NK-92 treated with Interleukin-12 subunit alpha and Interleukin-12 subunit beta, amount 100 ng/mL, for 24 hours (cell line): ENCODE results near the gene PXN.
A peak's percentile ranks its signal among the peaks of the same experiment; 100 is the strongest.

ENCODE experiments used
- DNase-seq: peaks from one replicate; lab custom pipeline; 2025; lab: John Stamatoyannopoulos, UW

The PXN gene

GRCh38 chr12:120265473-120266179, at the start of gene PXN:
PXN (minus strand) TSS chr12:120265730; CDS start chr12:120265629, 101 bp downstream.
- DNase-seq, result peak; percentile 75

DNA sequence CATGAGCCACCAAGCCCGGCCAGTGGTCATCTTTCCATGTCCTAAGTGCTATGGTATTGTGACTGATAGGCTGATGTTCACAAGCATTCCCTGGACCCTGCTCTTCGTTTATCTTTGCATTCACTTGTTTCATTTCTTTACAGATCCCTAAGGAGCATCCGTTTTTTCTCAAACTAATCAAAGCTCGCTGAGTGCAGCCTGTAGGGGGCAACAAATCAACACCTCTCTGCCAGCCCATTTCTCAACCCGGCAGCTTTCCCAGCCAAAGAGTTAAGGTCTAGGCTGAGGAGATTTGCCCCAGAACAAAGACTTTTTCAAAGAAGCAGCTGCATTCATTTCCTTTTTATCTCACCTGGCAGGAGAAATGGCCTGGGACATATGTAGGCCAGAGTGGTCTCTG, 48.7 kb upstream of the PXN start:
- DNase-seq, result no peak

- peak; percentile 64 for DNase-seq
Observed at GRCh38 chr12:120301962-120302815, 36.7 kb upstream of the PXN start, which contains the start of gene SIRT4. SIRT4 (plus strand) TSS chr12:120302321; CDS start chr12:120303562, 1,241 bp downstream.

GRCh38 chr12:120292661-120293531, 27.4 kb upstream of the PXN start, which contains the start of gene RNU4-1:
RNU4-1 (minus strand) TSS chr12:120293237.
- DNase-seq, result peak; percentile 61

GRCh38 chr12:120292411-120292660, 26.8 kb upstream of the PXN start:
- DNase-seq, result no peak

DNA sequence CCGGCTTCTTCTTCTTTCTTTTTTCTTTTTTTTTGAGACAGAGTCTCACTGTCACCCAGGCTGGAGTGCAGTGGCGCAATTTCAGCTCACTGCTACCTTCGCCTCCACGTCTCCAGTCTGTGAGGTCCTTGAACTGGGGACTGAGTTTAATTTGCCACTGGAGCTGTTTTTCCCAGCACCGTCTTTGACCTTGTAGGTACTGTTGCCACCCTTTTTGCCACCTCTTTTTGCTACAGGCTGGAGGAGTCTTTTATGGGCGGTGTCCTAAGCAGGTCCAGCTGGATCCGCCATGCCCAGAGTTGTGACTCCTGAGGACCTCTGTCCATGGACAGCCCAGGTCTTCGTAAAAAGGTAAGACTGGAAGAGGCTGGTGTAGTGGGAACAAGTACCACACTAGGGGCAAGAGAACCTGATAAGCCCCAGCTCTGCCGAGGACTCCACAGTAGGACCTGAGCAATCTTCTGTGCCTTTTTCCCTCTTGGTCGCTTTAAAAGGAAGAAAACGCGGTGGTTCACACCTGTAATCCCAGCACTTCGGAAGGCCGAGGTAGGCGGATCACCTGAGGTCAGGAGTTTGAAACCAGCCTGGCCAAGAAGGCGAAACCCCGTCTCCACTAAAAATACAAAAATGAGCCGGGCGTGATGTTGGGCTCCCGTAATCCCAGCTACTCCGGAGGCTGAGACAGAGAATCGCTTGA, 25.2 kb upstream of the PXN start:
- peak; percentile 37 for DNase-seq

DNA sequence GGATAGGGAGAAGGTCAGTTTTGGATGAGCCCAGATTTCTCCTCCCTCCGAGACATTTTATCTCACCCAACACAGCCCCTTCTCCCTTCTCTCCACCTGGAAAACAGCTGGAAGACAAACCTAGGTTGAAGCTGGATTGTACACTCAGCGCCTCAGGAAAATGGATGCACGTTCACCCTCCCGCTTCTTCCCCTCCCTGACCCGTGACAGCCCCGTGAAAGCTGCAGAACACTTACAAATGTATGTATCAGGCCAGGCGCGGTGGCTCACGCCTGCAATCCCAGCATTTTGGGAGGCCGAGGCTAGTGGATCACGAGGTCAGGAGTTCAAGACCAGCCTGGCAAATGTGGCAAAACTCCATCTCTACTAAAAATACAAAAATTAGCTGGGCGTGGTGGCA, 22.0 kb upstream of the PXN start:
- no peak for DNase-seq

GRCh38 chr12:120286768-120287490, 21.4 kb upstream of the PXN start:
- DNase-seq, result no peak

DNA sequence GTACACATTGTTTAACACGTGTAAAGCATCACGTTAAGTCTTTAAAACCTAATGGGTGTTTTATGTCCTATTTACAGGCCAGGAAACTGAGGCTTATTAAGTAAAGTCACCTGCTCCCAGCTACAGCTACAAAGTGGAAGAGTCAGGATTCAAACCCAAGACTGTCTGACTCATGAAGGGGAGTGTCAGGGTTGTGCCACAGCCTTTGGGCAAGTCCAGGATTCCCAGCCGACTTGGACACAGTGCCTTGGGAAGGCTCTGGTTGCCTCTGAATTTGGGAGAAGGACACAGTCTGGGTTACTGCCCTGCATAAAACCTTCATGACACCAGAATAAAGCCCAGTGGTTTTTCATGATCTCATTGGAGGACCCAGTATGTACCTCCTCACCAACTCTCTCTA, 18.9 kb upstream of the PXN start:
- no peak for DNase-seq

DNA sequence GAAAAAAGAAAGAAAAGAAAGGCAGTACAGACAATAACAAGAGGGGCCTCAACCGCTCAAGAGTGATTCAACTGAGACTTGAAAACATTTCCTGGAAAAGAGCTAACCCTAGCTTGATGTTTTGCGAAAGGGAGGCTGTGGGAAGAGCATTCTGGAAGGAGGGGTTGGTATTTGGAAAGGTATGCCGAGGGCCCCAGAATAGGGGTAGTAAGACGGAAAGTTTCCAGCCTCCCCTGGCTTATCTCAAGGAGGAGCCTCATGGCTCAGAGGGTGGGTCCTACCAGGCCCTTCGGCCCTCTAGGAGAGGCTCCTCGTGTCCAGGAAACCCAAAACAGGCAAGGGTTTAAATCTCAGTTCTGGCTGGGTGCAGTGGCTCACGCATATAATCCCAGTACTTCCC, 17.8 kb upstream of the PXN start:
- no peak for DNase-seq

DNA sequence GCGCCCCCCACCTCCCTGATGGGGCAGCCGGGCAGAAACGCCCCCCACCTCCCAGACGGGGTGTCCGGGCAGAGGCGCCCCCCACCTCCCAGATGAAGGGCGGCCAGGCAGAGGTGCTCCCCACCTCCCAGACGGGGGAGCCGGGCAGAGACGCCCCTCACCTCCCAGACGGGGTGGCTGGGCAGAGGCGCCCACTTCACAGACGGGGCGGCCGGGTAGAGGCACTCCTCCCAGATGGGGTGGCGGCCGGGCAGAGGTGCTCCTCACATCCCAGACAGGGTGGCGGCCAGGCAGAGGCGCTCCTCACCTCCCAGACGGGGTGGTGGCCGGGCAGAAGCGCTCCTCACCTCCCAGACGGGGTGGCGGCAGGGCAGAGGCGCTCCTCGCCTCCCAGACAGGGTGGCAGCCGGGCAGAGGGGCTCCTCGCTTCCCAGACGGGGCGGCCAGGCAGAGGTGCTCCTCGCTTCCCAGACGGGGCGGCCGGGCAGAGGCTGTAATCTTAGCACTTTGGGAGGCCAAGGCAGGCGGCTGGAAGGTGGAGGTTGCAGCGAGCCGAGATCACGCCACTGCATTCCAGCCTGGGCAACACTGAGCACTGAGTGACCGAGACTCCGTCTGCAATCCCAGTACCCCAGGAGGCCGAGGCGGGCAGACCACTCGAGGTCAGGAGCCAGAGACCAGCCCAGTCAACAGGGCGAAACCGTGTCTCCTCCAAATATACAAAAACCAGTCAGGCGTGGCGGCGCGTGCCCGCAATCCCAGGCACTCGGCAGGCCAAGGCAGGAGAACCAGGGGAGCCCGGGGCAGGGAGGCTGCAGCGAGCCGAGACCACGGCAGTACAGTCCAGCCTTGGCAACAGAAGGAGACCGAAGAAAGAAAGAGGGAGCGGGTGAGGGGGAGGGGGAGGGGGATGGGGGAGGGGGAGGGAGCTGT, 12.9 kb upstream of the PXN start:
- no peak for DNase-seq

GRCh38 chr12:120276734-120277133, 11.2 kb upstream of the PXN start:
- no peak for DNase-seq

GRCh38 chr12:120267736-120268135, 2.2 kb upstream of the PXN start:
- no peak for DNase-seq

GRCh38 chr12:120266180-120266870, 795 bp upstream of the PXN start:
- DNase-seq, result no peak

DNA sequence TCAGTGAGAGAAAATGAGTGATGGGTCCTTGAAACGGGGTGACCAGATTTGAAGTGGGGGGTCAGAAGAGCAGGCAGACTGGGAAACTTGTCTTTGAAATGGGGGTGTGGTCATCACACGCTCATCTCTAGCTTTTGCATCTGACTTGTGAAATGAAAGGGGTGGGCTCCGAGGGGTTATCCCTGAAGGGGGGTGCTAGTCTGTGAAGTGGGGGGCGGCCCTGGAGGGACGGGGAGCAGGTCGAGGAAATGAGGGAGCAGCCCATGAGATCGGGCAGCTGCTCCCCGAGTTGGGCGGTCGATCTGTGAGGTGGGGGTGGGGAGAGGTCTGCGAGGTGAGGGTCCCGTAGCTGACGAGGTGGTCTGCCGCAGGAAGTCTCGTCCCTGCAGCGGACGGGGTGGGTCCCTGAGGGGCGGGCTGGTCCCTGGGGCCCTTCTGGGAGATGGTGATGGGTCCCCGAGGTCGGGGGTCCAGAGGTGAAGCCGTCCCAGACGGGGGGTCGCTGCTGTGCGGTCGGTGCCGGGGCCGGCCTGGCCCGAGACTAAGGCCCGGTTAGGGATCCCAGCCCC, 542 bp downstream of the PXN start:
- no peak for DNase-seq

- no peak for DNase-seq
Observed at GRCh38 chr12:120264086-120264903, 1.2 kb downstream of the PXN start.

DNA sequence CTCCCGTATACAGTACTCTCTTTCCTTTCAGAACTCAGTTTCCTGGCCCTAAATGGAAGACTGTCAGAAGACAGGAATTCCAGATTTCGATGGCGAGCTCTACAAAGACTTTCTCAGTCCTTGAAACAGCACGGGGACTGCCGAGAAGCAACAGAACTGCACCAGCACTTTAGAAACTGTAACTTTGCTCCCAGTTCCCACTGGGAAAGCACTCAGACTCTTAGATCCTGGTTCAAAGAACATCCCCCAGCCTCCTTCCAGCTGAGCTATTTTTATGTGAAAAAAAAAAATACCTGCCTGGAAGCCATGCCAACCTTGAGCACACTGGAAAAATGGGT, 1.8 kb downstream of the PXN start:
- DNase-seq, result no peak
